ENCODE data around the gene CA12. TPM values are rescaled to one million over a fixed set of nuclear protein-coding genes. Genes with fewer than 3 reads are reported as not detected.

Gene CA12
- total RNA-seq, 1 donor from 2014 or later, result not detected

DNA sequence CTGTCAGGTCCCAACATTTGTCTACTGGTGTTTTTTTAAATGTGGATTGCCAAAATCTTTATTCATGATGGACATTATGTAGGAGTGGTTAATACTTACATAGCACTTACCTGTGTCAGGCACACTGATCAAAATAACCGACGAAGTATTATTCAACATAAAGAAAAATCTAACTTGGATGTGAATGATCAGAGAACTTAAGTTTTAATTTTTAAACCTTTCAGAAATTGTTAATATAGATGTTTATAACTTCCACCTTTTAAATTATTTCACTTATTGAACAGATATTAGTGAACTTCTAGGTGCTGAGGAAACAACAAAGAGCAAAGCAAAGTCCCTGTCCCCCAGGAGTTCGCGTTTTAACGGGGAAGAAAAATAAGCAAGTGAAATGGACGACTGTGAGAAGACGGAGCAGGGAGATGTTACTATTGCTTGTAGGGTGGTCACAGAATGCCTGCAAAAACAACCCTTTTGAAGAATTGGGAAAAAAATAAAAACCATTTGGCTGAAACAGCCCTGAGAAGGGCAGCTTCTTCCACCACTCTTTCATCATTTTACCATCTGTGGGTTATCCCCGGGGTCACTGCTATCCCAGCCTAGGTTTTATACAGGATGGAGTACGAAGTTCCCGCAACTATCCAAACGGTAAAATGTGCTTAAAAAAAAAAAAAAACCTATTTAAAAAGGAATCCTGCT lies 105.2 kb downstream of the CA12 start:
- peaks cover 2% of the 10 kb centered on the region for H3K9me3 Mint-ChIP-seq (ENCODE audit: unreplicated experiment)

DNA sequence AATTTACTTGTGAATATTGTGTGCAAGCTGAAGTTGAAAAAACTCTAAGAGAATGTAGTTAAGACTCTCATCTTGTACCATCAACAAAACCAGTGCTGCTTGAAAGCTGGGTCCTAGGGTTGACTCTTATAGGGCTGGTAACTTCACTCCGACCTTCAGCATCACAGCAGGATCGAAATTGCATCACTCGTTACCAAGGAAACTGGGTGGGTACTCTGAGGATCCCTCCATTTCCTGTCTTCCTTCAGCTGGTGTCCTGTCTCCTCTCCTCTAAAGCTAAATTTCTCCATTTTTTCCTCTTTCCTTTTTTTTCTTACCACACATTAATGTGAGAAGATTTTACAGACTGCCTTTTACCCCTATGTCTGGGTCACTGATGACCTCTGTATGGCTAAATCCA lies 107.2 kb downstream of the CA12 start:
- H3K4me3 Mint-ChIP-seq (ENCODE audit: unreplicated experiment), result peak overlapping the region; percentile 23
- peaks cover 6% of the 10 kb centered on the region for H3K36me3 Mint-ChIP-seq (ENCODE audit: unreplicated experiment)
- peaks cover 2% of the 10 kb centered on the region for H3K9me3 Mint-ChIP-seq (ENCODE audit: unreplicated experiment)
- H3K27me3 Mint-ChIP-seq (ENCODE audit: unreplicated experiment), result peaks cover 1% of the 10 kb centered on the region
- TF ChIP-seq, protein P1, sequence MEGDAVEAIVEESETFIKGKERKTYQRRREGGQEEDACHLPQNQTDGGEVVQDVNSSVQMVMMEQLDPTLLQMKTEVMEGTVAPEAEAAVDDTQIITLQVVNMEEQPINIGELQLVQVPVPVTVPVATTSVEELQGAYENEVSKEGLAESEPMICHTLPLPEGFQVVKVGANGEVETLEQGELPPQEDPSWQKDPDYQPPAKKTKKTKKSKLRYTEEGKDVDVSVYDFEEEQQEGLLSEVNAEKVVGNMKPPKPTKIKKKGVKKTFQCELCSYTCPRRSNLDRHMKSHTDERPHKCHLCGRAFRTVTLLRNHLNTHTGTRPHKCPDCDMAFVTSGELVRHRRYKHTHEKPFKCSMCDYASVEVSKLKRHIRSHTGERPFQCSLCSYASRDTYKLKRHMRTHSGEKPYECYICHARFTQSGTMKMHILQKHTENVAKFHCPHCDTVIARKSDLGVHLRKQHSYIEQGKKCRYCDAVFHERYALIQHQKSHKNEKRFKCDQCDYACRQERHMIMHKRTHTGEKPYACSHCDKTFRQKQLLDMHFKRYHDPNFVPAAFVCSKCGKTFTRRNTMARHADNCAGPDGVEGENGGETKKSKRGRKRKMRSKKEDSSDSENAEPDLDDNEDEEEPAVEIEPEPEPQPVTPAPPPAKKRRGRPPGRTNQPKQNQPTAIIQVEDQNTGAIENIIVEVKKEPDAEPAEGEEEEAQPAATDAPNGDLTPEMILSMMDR (IDR thresholded peaks at IDR 0.05; ENCODE audit: partially characterized antibody, unreplicated experiment), result no peak
- peak overlapping the region; percentile 11 for H3K27ac Mint-ChIP-seq (ENCODE audit: unreplicated experiment)
- peaks cover 15% of the 10 kb centered on the region for H3K4me1 Mint-ChIP-seq (ENCODE audit: low read depth, unreplicated experiment)
- DNase-seq, result no peak

More for the DNA sequence above, 105.2 kb downstream of the CA12 start:
- H3K4me1 Mint-ChIP-seq (ENCODE audit: low read depth, unreplicated experiment), result peaks cover 15% of the 10 kb centered on the region
- DNase-seq, result no peak
- peak overlapping the region; percentile 83 for H3K4me3 Mint-ChIP-seq (ENCODE audit: unreplicated experiment)
- TF ChIP-seq, protein P1 (IDR thresholded peaks at IDR 0.05; ENCODE audit: partially characterized antibody, unreplicated experiment), result no peak
- H3K27me3 Mint-ChIP-seq (ENCODE audit: unreplicated experiment), result peaks cover 1% of the 10 kb centered on the region
- H3K36me3 Mint-ChIP-seq (ENCODE audit: unreplicated experiment), result peaks cover 6% of the 10 kb centered on the region
- peak overlapping the region; percentile 79 for H3K27ac Mint-ChIP-seq (ENCODE audit: unreplicated experiment)

Other genes starting within 250 kb of the CA12 start
- 128 TPM for gene RPS27L, start 224.4 kb downstream of the CA12 start, total RNA-seq (ENCODE audit: unreplicated experiment)
- gene RAB8B, start 192.2 kb downstream of the CA12 start, total RNA-seq (ENCODE audit: unreplicated experiment), result 70.4 TPM
- 27.8 TPM for gene APH1B, start 104.2 kb downstream of the CA12 start, total RNA-seq (ENCODE audit: unreplicated experiment)
- gene USP3, start 122.7 kb upstream of the CA12 start, total RNA-seq (ENCODE audit: unreplicated experiment), result 50.9 TPM
- not detected for gene FBXL22, start 215.5 kb upstream of the CA12 start, total RNA-seq (ENCODE audit: unreplicated experiment)